Activated CD4-positive, alpha-beta T cell treated with anti-CD3 and anti-CD28 coated beads, Interleukin-2, amount 50 U/mL, for 16 hours (primary cell): ENCODE results near the gene DGKA.
"Not testable (repeated sequence)": the region's sequence is repeated elsewhere in the genome, so short reads cannot be mapped to it uniquely, and the experiment has no call there.

Source experiments
- DNase-seq: peaks from one replicate; pipeline ENCODE4 v3.0.0-alpha.2; 2020

The DGKA gene

DNA sequence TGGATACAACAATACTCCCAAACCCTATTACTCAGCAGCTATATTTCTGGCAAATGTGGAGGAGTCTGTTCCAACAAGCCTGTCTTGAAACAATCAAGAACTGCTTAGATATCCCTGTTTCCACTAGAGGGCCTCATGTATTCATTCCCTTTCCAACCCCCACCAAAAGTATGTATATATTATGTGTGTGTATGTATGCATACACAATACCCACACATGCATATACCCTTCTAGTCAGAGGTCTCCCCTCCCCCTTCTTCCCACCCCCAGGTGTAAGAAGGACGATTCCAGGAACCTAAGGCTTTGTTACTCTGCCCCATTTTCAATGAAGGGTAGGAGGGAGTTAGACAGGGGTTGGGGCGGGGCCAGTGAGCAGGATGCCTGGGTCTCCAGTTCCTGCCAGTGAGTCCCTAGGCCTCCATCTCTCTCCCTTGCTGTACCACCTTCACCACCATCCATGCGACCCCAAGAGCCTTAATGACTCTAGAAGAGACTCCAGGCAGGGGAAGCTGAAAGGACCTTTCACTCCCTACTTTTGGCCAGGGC lies at the start of gene DGKA:
DGKA (plus strand) TSS at position 392 of the 546 bp plus-strand sequence. CDS start 5,342 bp downstream, outside the sequence.
- peak; percentile 87 for DNase-seq

DNA sequence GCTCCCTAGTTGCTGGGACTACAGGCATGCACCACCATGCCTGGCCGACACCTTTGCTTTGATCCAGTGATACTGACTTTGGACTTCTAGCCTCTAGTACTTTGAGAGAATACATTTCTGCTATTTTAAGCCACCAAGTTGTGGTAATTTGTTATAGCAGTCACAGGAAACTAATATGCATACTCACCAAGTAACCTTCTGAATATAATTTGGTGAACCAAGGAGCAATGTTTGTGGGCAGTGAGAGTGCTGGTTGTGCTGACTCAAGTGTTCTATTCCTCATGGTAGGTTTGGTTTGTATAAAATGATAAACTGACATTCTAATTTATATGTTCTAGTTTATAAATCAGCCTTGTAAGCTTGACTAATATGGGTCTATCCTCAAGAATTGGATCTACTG lies 45.8 kb upstream of the DGKA start:
- no peak for DNase-seq

DNA sequence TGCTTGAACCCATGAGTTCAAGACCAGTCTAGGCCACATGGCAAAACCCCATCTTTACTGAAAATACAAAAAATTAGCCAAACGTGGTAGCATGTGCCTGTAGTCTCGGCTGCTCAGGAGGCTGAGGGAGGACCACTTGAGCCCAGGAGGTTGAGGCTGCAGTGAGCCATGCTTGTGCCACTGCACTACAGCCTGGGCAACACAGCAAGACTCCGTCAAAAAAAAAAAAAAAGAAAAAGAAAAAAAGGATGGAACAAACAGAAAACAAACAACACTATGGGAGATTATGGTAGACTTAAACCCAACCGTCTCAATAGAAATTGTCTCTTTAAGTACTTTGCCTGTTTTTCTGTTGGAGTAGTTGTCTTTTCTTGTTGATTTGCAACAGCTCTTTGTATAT lies 39.7 kb upstream of the DGKA start:
- DNase-seq = no peak

DNA sequence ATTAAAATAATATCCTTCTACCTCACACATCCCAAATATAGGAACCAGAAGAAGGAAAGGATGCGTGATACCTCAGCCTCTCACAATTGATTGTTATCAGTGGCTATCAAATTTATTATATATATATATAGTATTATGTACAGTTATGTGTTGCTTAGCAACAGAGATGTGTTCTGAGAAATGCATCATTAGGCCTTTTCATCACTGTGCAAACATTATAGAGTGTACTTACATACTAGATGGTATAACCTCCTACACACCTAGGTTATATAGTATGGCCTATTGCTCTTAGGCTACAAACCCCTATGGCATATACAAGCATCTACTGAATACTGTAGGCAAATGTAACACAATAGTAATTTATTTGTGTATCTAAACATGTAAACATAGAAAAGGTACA lies 37.2 kb upstream of the DGKA start:
- no peak for DNase-seq

DNA sequence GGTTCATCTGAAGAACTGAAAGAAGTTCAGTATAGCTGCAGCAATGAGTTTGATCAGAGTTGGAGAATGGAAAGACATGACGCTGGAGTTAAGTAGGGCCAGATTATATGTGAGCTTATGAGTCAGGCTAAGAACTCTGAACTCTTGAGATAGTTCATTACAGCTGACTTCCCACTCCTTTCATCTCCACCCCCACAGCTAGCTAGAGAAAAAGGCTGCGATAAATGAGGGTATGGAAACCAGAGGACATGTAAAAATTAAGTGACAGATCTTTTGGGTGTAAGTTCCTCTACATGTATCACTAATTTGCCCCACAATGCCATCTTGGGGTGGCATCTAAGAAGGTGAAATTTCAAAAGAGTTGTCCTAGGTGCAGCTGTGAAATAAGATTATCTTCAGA lies 31.9 kb upstream of the DGKA start:
- DNase-seq = peak; percentile 8

DNA sequence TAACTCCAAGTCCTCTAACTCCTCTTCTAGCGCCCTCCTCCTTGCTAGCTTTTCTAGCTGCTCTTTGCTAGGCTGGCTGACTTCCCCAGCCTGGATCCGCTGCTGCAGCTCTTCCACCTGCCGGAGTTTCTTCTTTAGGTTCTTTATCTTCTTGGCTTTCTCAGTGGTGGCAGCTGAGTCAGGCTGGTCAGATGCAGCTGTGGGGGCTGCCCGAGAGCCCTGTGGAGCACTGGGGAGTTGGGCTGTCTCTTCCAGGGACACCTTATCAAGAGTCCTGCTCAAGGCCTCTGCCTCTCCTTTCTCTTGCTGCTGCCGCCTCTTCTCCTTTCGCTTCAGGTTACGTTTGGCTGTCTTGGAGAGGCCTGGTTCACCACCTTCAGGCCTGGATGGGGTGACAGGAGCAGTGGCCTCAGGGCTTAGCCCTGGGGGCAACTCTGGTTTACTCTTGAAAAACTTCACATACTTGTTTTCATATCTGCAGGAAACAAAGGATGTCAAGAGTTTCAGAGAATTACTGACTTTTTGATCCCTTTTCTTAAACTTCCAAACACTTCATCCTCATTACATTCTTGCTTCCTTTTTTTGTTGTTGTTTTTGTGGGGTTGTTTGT lies 29.0 kb upstream of the DGKA start:
- DNase-seq = no peak

DNA sequence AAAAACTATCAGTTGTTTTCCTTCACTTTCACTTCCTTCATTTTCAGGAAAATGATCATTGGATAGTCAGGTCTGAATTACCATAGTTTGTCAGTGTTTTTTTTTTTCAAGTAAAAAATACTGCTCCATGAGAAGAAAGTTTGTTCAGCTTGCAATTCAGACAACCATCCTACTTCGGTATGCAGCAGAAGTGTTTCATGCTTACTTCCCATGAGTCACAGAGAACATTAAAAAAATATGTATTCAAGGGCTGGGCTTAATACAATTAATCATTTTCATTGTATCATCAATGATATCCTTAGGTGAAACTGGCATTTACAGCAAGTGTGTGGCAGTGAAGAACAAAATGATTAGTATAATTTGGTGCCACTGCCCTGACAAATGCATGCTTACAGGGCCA lies 24.9 kb upstream of the DGKA start:
- no peak for DNase-seq

DNA sequence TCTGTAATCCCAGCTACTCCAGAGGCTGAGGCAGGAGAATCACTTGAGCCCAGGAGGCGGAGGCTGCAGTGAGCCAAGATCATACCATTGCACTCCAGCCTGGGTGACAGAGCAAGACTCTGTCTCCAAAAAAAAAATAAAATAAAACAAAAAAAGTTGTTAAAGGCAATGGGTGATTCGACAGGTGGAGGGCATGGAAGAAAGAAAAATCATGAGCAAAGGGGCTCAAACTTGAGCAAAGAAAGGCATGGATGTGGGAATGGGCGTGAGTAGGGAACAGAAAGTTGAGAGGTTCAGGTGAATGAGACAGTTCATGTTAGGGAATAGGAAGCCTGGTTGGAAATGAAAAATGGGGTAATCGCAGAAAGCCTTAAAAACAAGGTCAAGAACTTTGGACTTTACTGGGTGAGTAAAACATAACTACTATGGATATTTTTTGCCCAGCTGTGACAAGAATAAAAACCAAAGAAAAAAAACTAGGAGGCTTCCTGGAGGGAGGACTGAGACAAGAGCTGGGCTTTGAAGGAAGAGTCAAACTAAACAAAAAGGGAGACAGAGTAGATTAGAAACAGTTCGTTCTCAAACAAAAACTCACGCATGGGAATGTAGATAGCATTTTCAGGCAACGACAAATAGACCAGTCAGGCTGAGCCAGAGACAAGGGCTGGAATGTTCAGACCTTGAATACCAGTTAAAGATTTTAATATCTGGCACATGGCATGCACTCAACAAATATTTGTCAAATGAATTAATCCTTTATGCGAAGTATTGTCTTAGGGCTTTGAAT lies 22.0 kb upstream of the DGKA start:
- no peak for DNase-seq

DNA sequence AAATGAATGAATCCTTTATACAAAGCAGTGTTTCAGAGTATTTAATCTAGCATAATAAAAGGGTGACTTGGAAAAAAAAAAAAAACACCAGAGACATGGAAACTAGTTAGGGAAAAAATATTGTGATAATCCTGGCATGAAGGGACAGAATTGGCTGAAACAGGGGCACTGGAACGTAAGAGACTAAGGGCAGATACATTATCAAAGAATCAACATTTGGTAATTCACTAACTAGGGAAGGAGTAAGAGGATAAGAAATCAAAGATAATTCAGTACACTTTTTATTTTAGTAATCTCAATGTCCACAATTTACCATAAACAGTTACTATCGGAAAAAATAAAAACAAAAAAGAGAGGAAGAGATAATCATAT lies 21.5 kb upstream of the DGKA start:
- DNase-seq = no peak

DNA sequence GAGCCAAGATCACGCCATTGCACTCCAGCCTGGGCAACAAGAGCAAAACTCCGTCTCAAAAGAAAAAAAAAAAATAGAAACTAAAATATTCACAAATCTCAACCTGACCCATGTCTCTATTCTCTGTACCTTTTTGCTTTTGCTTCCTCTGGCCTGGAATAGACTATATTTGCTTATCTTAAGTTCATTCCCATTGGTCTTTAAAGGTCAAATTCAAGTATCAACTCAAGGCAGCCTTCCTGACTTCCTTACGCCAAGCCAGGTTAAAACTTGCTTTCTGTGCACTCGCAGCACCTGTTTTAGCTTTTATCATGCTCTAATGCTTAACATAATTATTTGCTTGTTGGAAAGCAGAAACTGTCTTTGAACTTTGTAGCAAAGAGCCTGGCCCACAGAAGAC lies 18.1 kb upstream of the DGKA start:
- DNase-seq = no peak

DNA sequence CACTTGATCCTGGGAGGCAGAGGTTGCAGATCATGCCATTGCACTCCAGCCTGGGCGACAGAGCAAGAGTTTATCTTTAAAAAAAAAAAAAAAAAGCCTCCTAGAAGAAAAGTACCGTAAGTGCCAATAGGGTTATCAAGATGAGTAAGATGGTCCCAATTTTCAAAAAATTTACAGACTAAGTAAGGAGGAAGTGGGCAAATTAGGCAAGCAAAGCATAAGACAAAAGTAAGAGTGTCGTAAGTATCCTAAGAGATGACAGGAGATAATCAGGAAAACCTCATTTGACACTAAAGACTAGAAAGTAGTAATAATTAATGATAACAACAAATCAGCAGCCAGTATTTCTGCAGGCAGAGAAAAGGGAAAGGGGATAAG lies 15.5 kb upstream of the DGKA start:
- no peak for DNase-seq

DNA sequence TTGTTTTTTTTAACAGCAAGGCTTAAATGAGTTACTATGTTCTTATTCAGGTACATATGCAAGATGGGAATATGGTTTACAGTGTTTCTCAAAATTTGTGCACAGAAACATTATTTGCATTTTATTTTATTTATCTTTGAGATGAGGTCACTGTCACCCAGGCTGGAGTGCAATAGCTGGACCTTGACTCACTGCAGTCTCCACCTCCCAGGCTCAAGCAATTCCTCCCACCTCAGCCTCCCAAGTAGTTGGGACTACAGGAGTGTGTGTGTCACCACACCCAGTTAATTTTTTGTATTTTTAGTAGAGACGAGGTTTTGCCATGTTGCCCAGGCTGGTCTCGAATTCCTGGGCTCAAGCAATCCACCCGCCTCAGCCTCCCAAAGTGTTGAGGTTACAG lies 11.9 kb upstream of the DGKA start:
- not testable (repeated sequence) for DNase-seq

DNA sequence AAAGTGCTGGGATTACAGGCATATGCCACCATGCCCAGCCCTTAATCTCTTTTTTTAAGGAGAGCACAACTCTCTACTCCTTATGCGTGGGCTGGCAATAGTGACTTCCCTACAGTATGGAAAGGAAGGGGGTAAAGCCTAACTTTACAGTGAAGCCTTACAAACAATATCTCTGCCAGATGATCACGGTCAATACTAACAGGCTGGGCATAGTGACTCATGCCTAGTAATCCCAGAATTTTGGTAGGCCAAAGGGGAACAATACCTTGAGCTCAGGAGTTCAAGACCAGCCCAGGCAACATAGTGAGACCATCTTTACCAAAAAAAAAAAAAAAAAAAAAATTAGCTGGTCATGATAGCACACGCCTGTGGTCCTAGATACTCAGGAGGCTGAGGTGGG lies 8.8 kb upstream of the DGKA start:
- DNase-seq = no peak

DNA sequence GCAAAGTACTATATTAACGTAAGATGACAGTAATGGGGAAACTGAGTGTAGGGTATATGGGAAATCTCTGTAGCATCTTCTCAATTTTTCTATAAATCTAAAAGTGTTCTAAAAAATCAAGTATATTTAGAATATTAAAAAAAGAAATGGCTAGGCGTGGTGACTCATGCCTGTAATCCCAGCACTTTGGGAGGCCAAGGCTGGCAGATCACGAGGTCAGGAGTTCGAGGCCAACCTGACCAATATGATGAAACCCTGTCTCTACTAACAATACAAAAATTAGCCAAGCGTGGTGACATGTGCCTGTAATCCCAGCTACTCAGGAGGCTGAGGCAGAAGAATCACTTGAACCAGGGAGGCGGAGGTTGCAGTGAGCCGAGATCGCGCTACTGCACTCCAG lies 7.3 kb upstream of the DGKA start:
- not testable (repeated sequence) for DNase-seq

DNA sequence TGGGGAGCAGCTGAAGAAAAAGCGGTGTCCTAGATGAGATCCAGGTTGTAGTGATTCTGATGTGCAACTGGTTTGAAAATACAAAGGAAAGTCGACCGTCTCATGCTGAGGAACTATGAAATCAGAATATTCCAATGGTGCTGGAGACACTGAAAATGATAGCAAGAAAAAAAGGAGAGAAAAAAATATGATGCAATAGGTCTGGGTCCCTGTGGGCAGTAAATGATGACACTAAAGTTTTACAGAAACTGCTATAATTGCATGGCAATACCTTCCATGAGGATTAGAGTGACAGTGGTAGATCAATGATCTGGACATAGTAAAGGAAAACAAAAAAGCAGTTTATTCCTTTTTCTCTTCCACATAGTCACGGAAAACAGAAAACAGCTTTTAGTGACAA lies 5.6 kb upstream of the DGKA start:
- no peak for DNase-seq

DNA sequence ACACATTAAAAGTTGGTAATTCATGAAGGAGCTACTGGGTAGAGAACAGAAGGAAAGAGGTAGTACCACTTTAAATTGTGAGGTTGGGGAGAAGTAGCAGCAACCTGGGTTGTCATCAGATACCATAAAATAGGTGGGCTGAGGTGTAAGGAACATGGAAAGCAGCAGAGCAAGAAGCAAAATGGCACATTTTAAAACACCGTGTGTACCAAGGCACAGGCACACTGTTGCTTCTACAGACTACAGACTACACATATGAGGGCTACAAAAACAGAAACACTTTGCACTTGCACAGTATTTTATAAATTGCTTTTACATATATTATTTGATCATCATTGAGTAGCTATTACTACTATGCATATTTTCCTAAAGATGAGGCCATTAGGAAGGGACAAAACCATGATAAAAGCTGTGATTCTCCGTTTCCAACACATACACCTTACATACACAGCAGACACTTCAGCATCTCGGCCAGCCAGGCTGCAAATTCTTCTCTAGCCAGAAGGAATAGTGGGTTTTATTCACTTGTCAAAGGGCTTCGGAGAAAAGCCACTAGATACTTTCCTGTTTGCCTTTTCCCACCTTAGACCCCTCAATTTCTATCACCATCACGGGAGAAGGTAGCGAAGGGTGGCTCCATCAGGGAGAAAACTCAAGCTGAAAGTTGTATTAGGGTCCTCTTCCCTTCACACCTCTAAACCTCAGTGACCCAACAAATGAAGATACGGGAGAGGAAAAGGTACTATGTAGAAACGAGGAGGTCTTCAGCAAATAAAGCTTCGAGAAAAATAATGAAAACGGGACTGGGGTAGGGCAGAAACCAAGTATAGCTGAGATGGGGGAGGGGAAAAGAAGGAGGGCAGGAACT lies 4.9 kb upstream of the DGKA start:
- DNase-seq = no peak

DNA sequence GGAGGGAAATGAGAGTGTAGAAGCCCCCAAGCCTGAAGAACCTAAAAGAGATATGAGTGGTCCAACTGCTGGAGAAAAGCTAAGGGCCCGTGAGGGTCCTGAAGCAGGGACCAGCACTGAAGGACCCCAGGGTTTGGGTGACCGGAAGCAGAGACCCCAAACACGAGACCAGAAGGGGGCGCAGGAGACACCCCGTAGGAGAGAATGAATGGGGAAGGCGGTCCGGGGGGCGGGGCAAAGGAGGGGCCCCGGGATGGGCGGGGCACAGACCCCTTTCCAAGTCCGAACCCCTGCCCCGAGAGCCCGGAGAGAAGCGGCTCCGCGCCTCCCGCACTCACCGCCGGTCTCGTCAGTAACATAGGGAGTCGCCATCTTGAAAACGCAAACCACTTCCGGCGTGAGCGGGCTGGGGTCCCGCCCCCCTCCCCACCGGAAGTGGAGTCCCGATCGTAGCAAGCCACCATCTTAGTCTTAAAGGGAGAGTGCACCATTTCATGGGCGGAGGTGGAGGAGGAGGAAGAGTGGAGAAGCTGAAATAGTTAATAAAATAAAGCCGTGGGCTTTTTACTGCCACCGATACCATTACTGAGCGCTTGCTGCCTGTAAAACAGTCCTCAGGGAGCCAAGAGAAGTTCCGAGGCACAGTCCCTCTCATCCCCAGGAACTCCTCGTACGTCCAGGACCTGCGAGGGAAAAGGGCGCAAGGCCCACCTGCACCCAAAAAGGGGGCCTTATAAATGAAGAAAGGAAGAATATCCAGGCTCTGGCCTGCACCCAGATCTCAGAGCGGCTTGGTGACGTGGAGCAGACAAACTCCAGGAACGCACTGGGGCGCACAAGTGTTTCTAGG lies 4.0 kb upstream of the DGKA start:
- DNase-seq = peak; percentile 95

DNA sequence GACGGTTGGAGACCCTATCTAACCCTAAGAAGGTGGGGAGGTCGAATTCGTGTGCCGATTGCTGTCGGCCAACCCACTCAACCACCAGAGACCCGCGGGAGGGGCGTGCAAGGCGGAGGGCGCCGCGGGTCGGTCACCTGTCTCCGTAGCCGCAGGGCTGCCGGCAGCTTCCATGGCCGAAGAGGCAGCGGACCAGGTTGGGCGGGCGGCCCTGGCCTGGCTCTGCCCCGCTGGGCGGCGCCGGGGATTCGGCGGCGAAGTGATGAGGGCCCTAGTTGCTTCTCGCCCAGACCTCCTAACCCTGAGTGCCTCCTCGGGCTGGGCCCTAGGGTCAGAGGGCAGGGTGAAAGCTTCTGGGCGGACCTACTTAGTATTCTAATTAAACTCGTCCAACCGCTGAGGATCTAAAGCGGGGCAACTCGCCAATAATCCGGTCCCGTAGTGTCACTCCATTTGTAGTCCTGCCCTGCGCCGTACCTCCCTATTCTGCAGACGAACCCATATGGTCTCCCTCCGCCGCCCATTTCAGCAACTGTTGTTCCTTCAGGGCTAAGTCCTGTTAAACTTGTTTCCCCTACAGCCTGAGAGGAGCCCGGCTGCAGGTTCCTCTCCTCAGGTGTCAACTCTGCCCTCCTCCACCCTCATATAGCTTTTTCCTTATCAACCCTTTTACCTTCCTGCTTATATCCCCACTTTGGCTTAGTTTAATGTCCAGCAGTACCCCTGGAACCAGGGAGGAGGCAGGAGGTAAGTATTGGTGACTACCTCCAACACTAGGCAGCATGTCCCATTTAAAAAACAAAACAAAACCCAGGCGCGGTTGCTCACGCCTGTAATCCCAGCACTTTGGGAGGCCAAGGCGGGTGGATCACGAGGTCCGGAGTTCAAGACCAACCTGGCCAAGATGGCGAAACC lies 3.1 kb upstream of the DGKA start, which contains the start of gene PYM1:
PYM1 (minus strand) TSS at position 307 of the 915 bp plus-strand sequence; CDS start at position 174, 133 bp downstream.
- DNase-seq = peak; percentile 93

DNA sequence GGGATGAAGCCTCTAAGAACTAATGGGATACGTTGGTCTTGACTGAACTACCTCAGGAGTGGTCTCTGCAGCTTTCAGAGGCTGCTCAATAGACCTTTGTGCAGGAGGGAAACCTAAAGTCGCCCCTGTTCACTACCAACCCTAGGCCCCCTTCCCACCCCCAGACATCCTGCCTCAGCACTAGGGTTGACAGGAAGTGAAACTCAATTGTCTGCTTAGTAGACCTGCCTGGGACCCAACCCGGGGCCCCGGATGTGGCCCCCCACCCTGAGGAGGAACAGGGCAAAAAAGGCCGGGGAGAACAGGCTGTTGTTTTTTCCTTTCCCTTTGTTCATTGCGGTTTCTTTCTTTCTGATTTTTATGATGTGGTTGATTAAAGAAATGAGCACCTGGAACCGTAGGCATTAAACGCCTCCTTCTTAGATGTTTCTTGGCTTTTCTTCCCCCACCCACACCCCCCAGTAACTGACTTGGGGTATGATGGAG lies 1.6 kb upstream of the DGKA start:
- DNase-seq = peak; percentile 93

DNA sequence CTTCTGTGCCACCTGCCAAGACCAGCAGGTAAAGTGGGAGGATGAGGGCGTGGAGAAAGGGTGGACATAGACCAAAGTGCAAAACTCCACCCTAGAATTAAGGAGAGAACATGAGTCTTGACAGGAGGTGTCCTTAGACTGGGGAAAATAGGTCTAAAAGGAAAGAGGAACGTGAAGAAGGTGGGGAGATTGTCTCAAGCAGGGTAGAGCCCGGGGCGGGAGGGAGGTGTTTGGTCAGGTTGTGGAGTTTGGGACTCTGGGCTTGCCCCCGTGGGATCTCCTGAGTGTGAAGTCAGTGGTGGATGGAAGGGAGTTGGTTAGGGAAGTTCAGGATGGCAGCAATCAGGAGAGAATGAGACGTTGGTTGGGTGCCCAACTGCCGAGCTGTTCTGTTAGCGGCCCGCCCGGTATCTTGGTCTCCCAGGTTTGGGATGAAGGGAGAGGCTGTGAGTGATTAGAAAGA lies 386 bp downstream of the DGKA start:
- DNase-seq = no peak
